Thymus (tissue), 11 donors: ENCODE results near the gene RPL41. TPM values are rescaled to one million over a fixed set of nuclear protein-coding genes. Genes with fewer than 3 reads are reported as not detected.

ENCODE experiments used
- DNase-seq, 9 donors: peaks; one replicate each; pipeline ENCODE4 v3.0.0-alpha.2; 2013; ENCODE audit warnings: low spot score in 9 of 9, low read depth in 6 of 9, missing footprints in 1 of 9
- H3K27ac ChIP-seq, 2 donors: one replicate each; pipeline ENCODE4 v1.5.1; 2013; ENCODE audit warnings: control low read depth in 1 of 2, low read depth in 1 of 2, low read length in 1 of 2, mild to moderate bottlenecking in 1 of 2, moderate library complexity in 1 of 2
- H3K27me3 ChIP-seq, 2 donors: one replicate each; pipeline ENCODE4 v1.5.1; 2013; ENCODE audit warnings: low read length in 1 of 2; ENCODE audit not compliant: control insufficient read depth in 2 of 2, insufficient read depth in 1 of 2
- H3K36me3 ChIP-seq, 2 donors: one replicate each; pipeline ENCODE4 v1.5.1; 2013; ENCODE audit warnings: low read length in 1 of 2, mild to moderate bottlenecking in 1 of 2, moderate library complexity in 1 of 2; ENCODE audit not compliant: control insufficient read depth in 2 of 2, insufficient read depth in 2 of 2
- H3K4me1 ChIP-seq, 2 donors: one replicate each; pipeline ENCODE4 v1.5.1; 2013; ENCODE audit warnings: low read length in 2 of 2; ENCODE audit not compliant: control insufficient read depth in 2 of 2, insufficient read depth in 2 of 2
- H3K4me3 ChIP-seq, 2 donors: one replicate each; pipeline ENCODE4 v1.5.1; 2013; ENCODE audit warnings: low read length in 2 of 2, control low read depth in 1 of 2, mild to moderate bottlenecking in 1 of 2
- H3K9me3 ChIP-seq, 2 donors: one replicate each; pipeline ENCODE4 v1.5.1; 2013; ENCODE audit warnings: low read length in 1 of 2, mild to moderate bottlenecking in 1 of 2; ENCODE audit not compliant: control insufficient read depth in 2 of 2, insufficient read depth in 1 of 2
- WGBS: extraction: QIAGEN DNeasy Blood & Tissue Kit; methylation state at CpG from one replicate; pipeline ENCODE4 v1.1.7; 2013; 5-methylcytosine and 5-hydroxymethylcytosine counted together
- polyA plus RNA-seq: library from polyadenylated mRNA; stranded (reverse); fragments of 200-250 nt; gene quantifications from one replicate; pipeline ENCODE4 v1.2.3, GENCODE V29; 2013
- total RNA-seq: library from RNA; stranded (reverse); fragments of 120-200 nt; gene quantifications from one replicate; pipeline ENCODE4 v1.2.4, GENCODE V29; 2013
- donor health status: healthy.

Gene RPL41
- total and polyA plus RNA-seq, 2 donors = 5,569 to 9,819 TPM

- peak overlapping the region in 1 of 2 donors; percentile 20 for H3K27ac ChIP-seq
- DNase-seq = no peak
- no peaks in the 10 kb centered on the region for H3K9me3 ChIP-seq
- WGBS = 98% methylated on average over 11 of the region's 11 CpGs
- peaks cover 77 to 89% of the 10 kb centered on the region in 2 donors for H3K36me3 ChIP-seq
- peaks cover 22 to 30% of the 10 kb centered on the region in 2 donors for H3K4me1 ChIP-seq
- H3K4me3 ChIP-seq = no peak overlapping the region
- no peaks in the 10 kb centered on the region for H3K27me3 ChIP-seq
These were observed 47.3 kb downstream of the RPL41 start for GRCh38 chr12:56163533-56164344.

GRCh38 chr12:56164345-56164729 lies 47.9 kb downstream of the RPL41 start:
- peak overlapping the region in 1 of 2 donors; percentile 20 for H3K27ac ChIP-seq
- DNase-seq = no peak
- H3K27me3 ChIP-seq = no peaks in the 10 kb centered on the region
- no peak overlapping the region for H3K4me3 ChIP-seq
- 98% methylated on average over 17 of the region's 17 CpGs for WGBS
- peaks cover 83 to 94% of the 10 kb centered on the region in 2 donors for H3K36me3 ChIP-seq
- H3K9me3 ChIP-seq = no peaks in the 10 kb centered on the region
- H3K4me1 ChIP-seq = peaks cover 20 to 25% of the 10 kb centered on the region in 2 donors

- H3K4me3 ChIP-seq = no peak overlapping the region
- DNase-seq = no peak
- H3K4me1 ChIP-seq = peaks cover 10 to 15% of the 10 kb centered on the region in 2 donors
- H3K27me3 ChIP-seq = no peaks in the 10 kb centered on the region
- H3K36me3 ChIP-seq = peaks cover 83 to 94% of the 10 kb centered on the region in 2 donors
- WGBS = 94% methylated on average over 4 of the region's 4 CpGs
- H3K9me3 ChIP-seq = no peaks in the 10 kb centered on the region
- H3K27ac ChIP-seq = no peak overlapping the region
These were observed 48.9 kb downstream of the RPL41 start for GRCh38 chr12:56165369-56165768.

Other genes starting within 250 kb of the RPL41 start
- 39.0 TPM for gene PYM1, start 188.7 kb upstream of the RPL41 start, total RNA-seq
- gene PYM1, start 188.7 kb upstream of the RPL41 start, polyA plus RNA-seq = 57.9 TPM
- 326 TPM for gene DGKA, start 185.5 kb upstream of the RPL41 start, total RNA-seq
- 381 TPM for gene DGKA, start 185.5 kb upstream of the RPL41 start, polyA plus RNA-seq
- 0.28 TPM for gene PMEL, start 150.6 kb upstream of the RPL41 start, total RNA-seq
- gene PMEL, start 150.6 kb upstream of the RPL41 start, polyA plus RNA-seq = 0.94 TPM
- gene CDK2, start 149.8 kb upstream of the RPL41 start, total RNA-seq = 67.2 TPM
- 22.3 TPM for gene CDK2, start 149.8 kb upstream of the RPL41 start, polyA plus RNA-seq
- 39.7 TPM for gene RAB5B, start 142.6 kb upstream of the RPL41 start, total RNA-seq
- gene RAB5B, start 142.6 kb upstream of the RPL41 start, polyA plus RNA-seq = 63.1 TPM
- 9.4 TPM for gene SUOX, start 119.4 kb upstream of the RPL41 start, total RNA-seq
- gene SUOX, start 119.4 kb upstream of the RPL41 start, polyA plus RNA-seq = 11.6 TPM
- 1.7 TPM for gene IKZF4, start 95.6 kb upstream of the RPL41 start, total RNA-seq
- 2.7 TPM for gene IKZF4, start 95.6 kb upstream of the RPL41 start, polyA plus RNA-seq
- gene RPS26, start 74.7 kb upstream of the RPL41 start, total RNA-seq = 386 TPM
- gene RPS26, start 74.7 kb upstream of the RPL41 start, polyA plus RNA-seq = 2,654 TPM
- gene ERBB3, start 36.5 kb upstream of the RPL41 start, total RNA-seq = 1.4 TPM
- 4.3 TPM for gene ERBB3, start 36.5 kb upstream of the RPL41 start, polyA plus RNA-seq
- gene PA2G4, start 12.1 kb upstream of the RPL41 start, total RNA-seq = 170 TPM
- 67.9 TPM for gene PA2G4, start 12.1 kb upstream of the RPL41 start, polyA plus RNA-seq
- 4.3 TPM for gene ZC3H10, start 1.6 kb downstream of the RPL41 start, total RNA-seq
- 3.1 TPM for gene ZC3H10, start 1.6 kb downstream of the RPL41 start, polyA plus RNA-seq
- gene ESYT1, start 11.6 kb downstream of the RPL41 start, total RNA-seq = 63.4 TPM
- 39.2 TPM for gene ESYT1, start 11.6 kb downstream of the RPL41 start, polyA plus RNA-seq
- gene MYL6B, start 36.0 kb downstream of the RPL41 start, total RNA-seq = 101 TPM
- 60.9 TPM for gene MYL6B, start 36.0 kb downstream of the RPL41 start, polyA plus RNA-seq
- 2,051 TPM for gene MYL6, start 41.7 kb downstream of the RPL41 start, total RNA-seq
- 2,137 TPM for gene MYL6, start 41.7 kb downstream of the RPL41 start, polyA plus RNA-seq
- 20.3 TPM for gene SMARCC2, start 72.8 kb downstream of the RPL41 start, total RNA-seq
- 25.9 TPM for gene SMARCC2, start 72.8 kb downstream of the RPL41 start, polyA plus RNA-seq
- gene RNF41, start 105.3 kb downstream of the RPL41 start, total RNA-seq = 26.8 TPM
- gene RNF41, start 105.3 kb downstream of the RPL41 start, polyA plus RNA-seq = 18.3 TPM
- gene NABP2, start 107.7 kb downstream of the RPL41 start, total RNA-seq = 21.6 TPM
- gene NABP2, start 107.7 kb downstream of the RPL41 start, polyA plus RNA-seq = 16.0 TPM
- gene SLC39A5, start 113.4 kb downstream of the RPL41 start, total RNA-seq = 0.24 TPM
- gene SLC39A5, start 113.4 kb downstream of the RPL41 start, polyA plus RNA-seq = 0.30 TPM
- gene ANKRD52, start 141.8 kb downstream of the RPL41 start, total RNA-seq = 2.9 TPM
- gene ANKRD52, start 141.8 kb downstream of the RPL41 start, polyA plus RNA-seq = 7.9 TPM
- 9.4 TPM for gene COQ10A, start 150.3 kb downstream of the RPL41 start, total RNA-seq
- 24.9 TPM for gene COQ10A, start 150.3 kb downstream of the RPL41 start, polyA plus RNA-seq
- gene CS, start 183.7 kb downstream of the RPL41 start, total RNA-seq = 46.3 TPM
- 53.6 TPM for gene CS, start 183.7 kb downstream of the RPL41 start, polyA plus RNA-seq
- 92.4 TPM for gene CNPY2, start 199.4 kb downstream of the RPL41 start, total RNA-seq
- 83.1 TPM for gene CNPY2, start 199.4 kb downstream of the RPL41 start, polyA plus RNA-seq
- gene PAN2, start 217.4 kb downstream of the RPL41 start, total RNA-seq = 36.3 TPM
- gene PAN2, start 217.4 kb downstream of the RPL41 start, polyA plus RNA-seq = 71.4 TPM
- 14.4 TPM for gene IL23A, start 222.3 kb downstream of the RPL41 start, total RNA-seq
- gene IL23A, start 222.3 kb downstream of the RPL41 start, polyA plus RNA-seq = 11.6 TPM
- 73.3 TPM for gene STAT2, start 243.5 kb downstream of the RPL41 start, total RNA-seq
- gene STAT2, start 243.5 kb downstream of the RPL41 start, polyA plus RNA-seq = 102 TPM
- gene APOF, start 246.2 kb downstream of the RPL41 start, total RNA-seq = not detected
- not detected for gene APOF, start 246.2 kb downstream of the RPL41 start, polyA plus RNA-seq